Ovary (tissue), 3 donors: ENCODE results near the gene MRPL27.

Source experiments
- CTCF ChIP-seq, 3 donors: fragments of 450-650 bp in 2 of 3; fragments of 200-600 bp in 1 of 3; IDR thresholded peaks; one replicate each; pipeline versions ENCODE4 v1.5.1 to v1.8.0; 2016 to 2022; ENCODE audit warnings: antibody characterized with exemption in 3 of 3, mild to moderate bottlenecking in 1 of 3
- POLR2A ChIP-seq: fragments of 450-650 bp; IDR thresholded peaks from one replicate; pipeline ENCODE4 v1.6.1; 2017; ENCODE audit warnings: antibody characterized with exemption, mild to moderate bottlenecking, moderate library complexity
- donor health status: DM: no; HTN: no; CAD: no.

GRCh38 chr17:50372758-50373556 lies at the start of gene MRPL27, which contains the start of gene EME1:
- TF ChIP-seq CTCF (IDR thresholded peaks at IDR 0.05) (no peak), POLR2A (peak; percentile 76)
